H1 (cell line): Measurements from ENCODE around the gene CADM2. TPM values are rescaled to one million over a fixed set of nuclear protein-coding genes. Genes with fewer than 3 reads are reported as not detected.

Experiments
- CTCF ChIA-PET: fragments of 300-600 bp; sonication (Branson Sonifier 250); formaldehyde crosslinking; loops from one replicate; lab custom pipeline; 2021; ENCODE audit not compliant: partially characterized antibody; lab: Charles Lee
- POLR2A ChIA-PET: fragments of 300-600 bp; sonication (Branson Sonifier 250); formaldehyde crosslinking; loops from one replicate; lab custom pipeline; 2021; ENCODE audit warnings: inconsistent platforms; ENCODE audit not compliant: partially characterized antibody; lab: Charles Lee
- DNase-seq, 2 experiments: peaks; one replicate each; pipeline versions ENCODE4 v3.0.0 to v3.0.0-alpha.2; 2010 to 2022; ENCODE audit warnings: low spot score in 2 of 2, low read depth in 1 of 2, mixed read lengths in 1 of 2
- FAIRE-seq: peaks from 2 replicates; lab custom pipeline; 2011; peaks lifted over from hg19 to GRCh38; lab: Jason Lieb, UNC
- H2AFZ ChIP-seq: 2 replicates; pipeline ENCODE4 v1.8.1; 2012; ENCODE audit warnings: low read length, inconsistent platforms
- H2AK5ac ChIP-seq: 2 replicates; pipeline ENCODE4 v1.6.1; 2013; ENCODE audit warnings: low read depth, low read length
- H2BK120ac ChIP-seq: replicated peaks from 2 replicates; pipeline ENCODE3; 2013; ENCODE audit warnings: low read depth, low read length, inconsistent platforms
- H2BK12ac ChIP-seq: 2 replicates; pipeline ENCODE4 v1.6.1; 2013; ENCODE audit warnings: low read depth, low read length
- H2BK15ac ChIP-seq: 2 replicates; pipeline ENCODE4 v1.6.1; 2013; ENCODE audit warnings: low read length
- H2BK20ac ChIP-seq: 2 replicates; pipeline ENCODE4 v1.6.1; 2013; ENCODE audit warnings: low read length
- H2BK5ac ChIP-seq: 2 replicates; pipeline ENCODE4 v1.6.1; 2013; ENCODE audit warnings: low read depth, low read length
- H3K14ac ChIP-seq: 2 replicates; pipeline ENCODE4 v1.6.1; 2013; ENCODE audit warnings: inconsistent platforms; ENCODE audit not compliant: insufficient read length
- H3K18ac ChIP-seq: 2 replicates; pipeline ENCODE4 v1.6.1; 2013; ENCODE audit warnings: low read length; ENCODE audit errors: extremely low read depth
- H3K23ac ChIP-seq: 2 replicates; pipeline ENCODE4 v1.6.1; 2013; ENCODE audit warnings: inconsistent platforms; ENCODE audit not compliant: insufficient read length
- H3K23me2 ChIP-seq: 2 replicates; pipeline ENCODE4 v1.6.1; 2013; ENCODE audit warnings: low read depth, low read length
- H3K27ac ChIP-seq: 2 replicates; pipeline ENCODE4 v1.6.1; 2011; ENCODE audit warnings: low read depth, low read length, inconsistent platforms
- H3K27me3 ChIP-seq, 4 experiments: replicated peaks in 1 of 4; 1 replicate in 1 of 4; 2 replicates in 3 of 4; pipeline versions ENCODE4 v1.6.1 to v1.8.1; 2011 to 2013; ENCODE audit warnings: low read length in 3 of 4, mild to moderate bottlenecking in 3 of 4, inconsistent platforms in 2 of 4, mixed read lengths in 2 of 4, moderate library complexity in 1 of 4; ENCODE audit not compliant: control insufficient read depth in 3 of 4, insufficient read depth in 3 of 4; ENCODE audit errors: extremely low read depth in 1 of 4
- H3K36me3 ChIP-seq, 4 experiments: 2 replicates each; pipeline versions ENCODE4 v1.6.1 to v1.8.1; 2011 to 2013; ENCODE audit warnings: mild to moderate bottlenecking in 4 of 4, low read length in 3 of 4, moderate library complexity in 2 of 4, control low read depth in 1 of 4, inconsistent platforms in 1 of 4; ENCODE audit not compliant: insufficient read depth in 4 of 4, control insufficient read depth in 2 of 4
- H3K4ac ChIP-seq: replicated peaks from 2 replicates; pipeline ENCODE3; 2013; ENCODE audit warnings: low read length, low read depth, mixed read lengths, inconsistent platforms; ENCODE audit not compliant: insufficient read length
- H3K4me1 ChIP-seq, 4 experiments: replicated peaks in 1 of 4; 1 replicate in 1 of 4; 2 replicates in 3 of 4; pipeline versions ENCODE4 v1.6.1 to v1.8.1; 2011 to 2013; ENCODE audit warnings: low read length in 3 of 4, inconsistent platforms in 2 of 4, mixed read lengths in 1 of 4; ENCODE audit not compliant: insufficient read depth in 4 of 4, control insufficient read depth in 3 of 4
- H3K4me2 ChIP-seq, 2 experiments: 2 replicates each; pipeline versions ENCODE4 v1.6.1 to v1.8.1; 2011 to 2013; ENCODE audit warnings: low read depth in 2 of 2, low read length in 2 of 2, control low read depth in 1 of 2, inconsistent platforms in 1 of 2, mild to moderate bottlenecking in 1 of 2; ENCODE audit not compliant: insufficient read depth in 1 of 2
- H3K4me3 ChIP-seq, 4 experiments: fragments of 200-600, 300-600 bp in 1 of 4; sonication (generic), shearing (Covaris generic), sonication (Bioruptor Twin) in 1 of 4; 2 replicates each; pipeline versions ENCODE4 v1.5.1 to v1.8.1; 2011 to 2016; ENCODE audit warnings: low read length in 4 of 4, low read depth in 3 of 4, control low read depth in 2 of 4, inconsistent platforms in 2 of 4, mild to moderate bottlenecking in 2 of 4, mixed read lengths in 1 of 4, moderate library complexity in 1 of 4; ENCODE audit not compliant: insufficient read depth in 2 of 4; ENCODE audit errors: extremely low read depth in 1 of 4
- H3K56ac ChIP-seq: replicated peaks from 2 replicates; pipeline ENCODE3; 2013; ENCODE audit warnings: low read depth, mild to moderate bottlenecking, mixed read lengths, low read length, inconsistent platforms; ENCODE audit not compliant: insufficient read length
- H3K79me1 ChIP-seq: 2 replicates; pipeline ENCODE4 v1.6.1; 2013; ENCODE audit warnings: low read depth, low read length, control low read depth
- H3K79me2 ChIP-seq, 2 experiments: 2 replicates each; pipeline versions ENCODE4 v1.6.1 to v1.8.1; 2012 to 2013; ENCODE audit warnings: low read length in 2 of 2, mild to moderate bottlenecking in 2 of 2, inconsistent platforms in 1 of 2; ENCODE audit not compliant: insufficient read depth in 2 of 2, control insufficient read depth in 1 of 2
- H3K9ac ChIP-seq, 4 experiments: replicated peaks in 1 of 4; 1 replicate in 1 of 4; 2 replicates in 3 of 4; pipeline versions ENCODE4 v1.6.1 to v1.8.1; 2011 to 2013; ENCODE audit warnings: low read depth in 3 of 4, low read length in 3 of 4, control low read depth in 2 of 4, mild to moderate bottlenecking in 2 of 4, moderate library complexity in 2 of 4, inconsistent platforms in 1 of 4; ENCODE audit errors: extremely low read depth in 1 of 4
- H3K9me3 ChIP-seq, 2 experiments: 2 replicates each; pipeline versions ENCODE4 v1.6.1 to v1.8.1; 2012 to 2013; ENCODE audit warnings: mild to moderate bottlenecking in 2 of 2, moderate library complexity in 2 of 2, control low read depth in 1 of 2, inconsistent platforms in 1 of 2, low read depth in 1 of 2, low read length in 1 of 2, mixed read lengths in 1 of 2; ENCODE audit not compliant: insufficient read depth in 2 of 2
- H4K20me1 ChIP-seq, 2 experiments: replicated peaks in 1 of 2; 2 replicates each; pipeline versions ENCODE3 to v1.8.1; 2011 to 2013; ENCODE audit warnings: inconsistent platforms in 2 of 2, low read length in 2 of 2, mild to moderate bottlenecking in 1 of 2; ENCODE audit not compliant: insufficient read depth in 2 of 2, control insufficient read depth in 1 of 2
- H4K5ac ChIP-seq: 2 replicates; pipeline ENCODE4 v1.6.1; 2013; ENCODE audit warnings: low read length, low read depth, mixed read lengths, inconsistent platforms; ENCODE audit not compliant: insufficient read length
- H4K8ac ChIP-seq: 2 replicates; pipeline ENCODE4 v1.8.0; 2013; ENCODE audit warnings: mild to moderate bottlenecking, moderate library complexity, low read length, inconsistent platforms; ENCODE audit not compliant: insufficient read depth; ENCODE audit errors: extremely low read depth
- H4K91ac ChIP-seq: replicated peaks from 2 replicates; pipeline ENCODE3; 2013; ENCODE audit warnings: low read length, mixed read lengths, inconsistent platforms; ENCODE audit not compliant: insufficient read length
- BACH1 ChIP-seq: IDR thresholded peaks from 2 replicates; pipeline ENCODE4 v1.6.1; 2012; ENCODE audit warnings: low read length, improper control_type of control experiment
- BCL11A ChIP-seq, 2 experiments: IDR thresholded peaks; one replicate each; pipeline ENCODE4 v1.6.1; 2011; ENCODE audit warnings: low read depth in 2 of 2, low read length in 2 of 2, mild to moderate bottlenecking in 2 of 2
- CREB1 ChIP-seq: IDR thresholded peaks from 2 replicates; pipeline ENCODE4 v1.6.1; 2012; ENCODE audit warnings: inconsistent platforms
- CTBP2 ChIP-seq: IDR thresholded peaks from 2 replicates; pipeline ENCODE4 v1.7.0; 2011; ENCODE audit warnings: borderline replicate concordance, mild to moderate bottlenecking, moderate library complexity, mixed read lengths, low read length; ENCODE audit not compliant: insufficient read depth, insufficient read length
- EZH2 ChIP-seq: fragments of 200-600 bp; sonication (generic); IDR thresholded peaks from 2 replicates; pipeline ENCODE4 v1.7.1; 2012; ENCODE audit warnings: low read depth, mild to moderate bottlenecking, moderate library complexity, low read length, inconsistent platforms; ENCODE audit not compliant: severe bottlenecking
- HDAC6 ChIP-seq: IDR thresholded peaks from one replicate; pipeline ENCODE4 v1.7.1; 2012; ENCODE audit warnings: low read depth, mild to moderate bottlenecking, inconsistent platforms, low read length, moderate library complexity
- RFX5 ChIP-seq: IDR thresholded peaks from 2 replicates; pipeline ENCODE4 v1.6.1; 2011; ENCODE audit warnings: low read depth, low read length, improper control_type of control experiment, borderline replicate concordance
- SIRT6 ChIP-seq: IDR thresholded peaks from one replicate; pipeline ENCODE4 v1.7.1; 2012; ENCODE audit warnings: low read length, inconsistent platforms
- SRF ChIP-seq: IDR thresholded peaks from 2 replicates; pipeline ENCODE4 v1.6.1; 2011; ENCODE audit warnings: mild to moderate bottlenecking, low read depth, low read length, moderate library complexity
- TEAD4 ChIP-seq: IDR thresholded peaks from 2 replicates; pipeline ENCODE4 v1.6.1; 2012; ENCODE audit warnings: low read depth, low read length, inconsistent platforms, mixed read lengths
- WGBS, 2 experiments: shearing (Covaris generic) in 1 of 2; methylation state at CpG; one replicate each; pipeline versions ENCODE4 v1.1.6 to v1.1.7; 2013 to 2015; ENCODE audit warnings: low lambda C conversion rate in 2 of 2, mixed read lengths in 2 of 2, inconsistent platforms in 1 of 2, low coverage in 1 of 2, missing lambda C conversion rate in 1 of 2; ENCODE audit not compliant: insufficient replicate concordance in 2 of 2, insufficient coverage in 1 of 2, insufficient read length in 1 of 2; ENCODE audit errors: extremely low coverage in 1 of 2, missing lambda C conversion rate in 1 of 2; 5-methylcytosine and 5-hydroxymethylcytosine counted together
- polyA plus RNA-seq, 7 experiments: library from polyadenylated mRNA; depleted of rRNA in 3 of 7; stranded (reverse) in 5 of 7; unstranded in 2 of 7; fragments of >200 nt in 5 of 7; fragments of 200-250 nt in 2 of 7; gene quantifications; 1 replicate in 5 of 7; 2 replicates in 1 of 7; 4 replicates in 1 of 7; pipeline versions ENCODE4 v1.2.1 to v1.2.3, GENCODE V29; 2011 to 2013; ENCODE audit warnings: missing spikeins in 2 of 7, mixed read lengths in 2 of 7
- total RNA-seq: library from RNA; stranded (reverse); fragmentation: NEBNext Ultra II Directional; extraction: Animal tissue kit (Norgen Biotek cat#: 25700); gene quantifications from 2 replicates; pipeline ENCODE4 v1.2.1, GENCODE V29; 2021

The CADM2 gene
- total and polyA plus RNA-seq, 2 of the 8 experiments (the other 6 are each of a cell fraction or from before 2014, with no cell fraction given) = 14.9 to 20.9 TPM

DNA sequence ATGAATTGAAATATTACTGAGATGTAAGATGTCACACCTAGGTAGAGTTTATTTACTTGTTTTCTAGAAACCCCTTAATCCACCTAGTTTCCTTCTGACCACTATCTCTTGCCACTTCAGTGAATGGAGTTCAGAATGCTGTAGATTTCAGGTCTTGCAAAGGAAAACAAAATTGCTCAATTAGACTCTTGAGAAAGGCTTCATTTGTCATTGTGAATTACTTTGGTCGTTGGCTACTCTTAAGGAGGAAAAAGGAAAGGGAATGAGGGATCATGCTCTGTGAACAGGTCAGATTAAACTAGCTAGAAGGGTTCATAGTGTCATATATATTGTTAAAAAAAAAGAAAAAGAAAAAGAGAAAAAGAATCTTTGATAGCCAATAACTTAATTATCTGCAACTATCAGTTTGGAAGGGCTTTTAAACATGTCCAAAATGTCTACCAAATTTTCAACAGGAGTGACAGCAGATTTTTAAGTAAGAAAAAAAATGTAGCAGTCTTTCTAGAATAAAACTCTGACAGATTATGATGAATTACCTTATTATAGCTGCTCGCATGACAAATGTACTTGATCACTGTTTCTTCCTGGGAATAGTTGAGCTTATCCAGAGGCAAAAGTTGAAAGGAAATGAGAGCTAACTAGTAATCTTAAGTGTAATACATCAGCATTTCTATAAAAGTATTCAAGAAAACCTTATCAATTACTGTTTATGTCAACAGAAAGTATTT, 543.5 kb downstream of the CADM2 start:
- POLR2A ChIA-PET = no interaction called here
- DNase-seq (no peak), FAIRE-seq (no peak)
- H3K4me2 ChIP-seq = no peak overlapping the region
- H2BK5ac ChIP-seq = no peak overlapping the region
- H4K91ac ChIP-seq = no peak overlapping the region
- no peak overlapping the region for H3K56ac ChIP-seq
- H2AFZ ChIP-seq = no peak overlapping the region
- H3K23me2 ChIP-seq = no peaks in the 10 kb centered on the region
- no peak overlapping the region for H2BK15ac ChIP-seq
- no peak overlapping the region for H3K4me3 ChIP-seq
- no peak overlapping the region for H3K14ac ChIP-seq
- H4K20me1 ChIP-seq = no peaks in the 10 kb centered on the region
- H2AK5ac ChIP-seq = no peak overlapping the region
- no peak overlapping the region for H3K23ac ChIP-seq
- H2BK12ac ChIP-seq = no peak overlapping the region
- H2BK120ac ChIP-seq = no peak overlapping the region
- no peak overlapping the region for H3K4ac ChIP-seq
- no peaks in the 10 kb centered on the region for H3K36me3 ChIP-seq
- H3K79me1 ChIP-seq = no peaks in the 10 kb centered on the region
- no peak overlapping the region for H3K9ac ChIP-seq
- H2BK20ac ChIP-seq = no peak overlapping the region
- 95% methylated on average over 2 of the region's 2 CpGs; no CpG with 5 or more reads in 1 of the 2 experiments for WGBS, 2 experiments
- H4K8ac ChIP-seq = no peak overlapping the region
- H4K5ac ChIP-seq = no peak overlapping the region
- no peaks in the 10 kb centered on the region for H3K9me3 ChIP-seq
- H3K18ac ChIP-seq = no peak overlapping the region
- no peaks in the 10 kb centered on the region for H3K27me3 ChIP-seq
- no peak overlapping the region for H3K27ac ChIP-seq
- no peaks in the 10 kb centered on the region for H3K4me1 ChIP-seq
- no peaks in the 10 kb centered on the region for H3K79me2 ChIP-seq
- CTCF ChIA-PET = no interaction called here
- no peak for TF ChIP-seq CTBP2
- no peak for TF ChIP-seq SRF
- TF ChIP-seq TEAD4 = no peak
- TF ChIP-seq HDAC6 = no peak
- TF ChIP-seq RFX5 = no peak
- no peak for TF ChIP-seq BCL11A (IDR thresholded peaks at IDR 0.05; ENCODE audit: low read depth in 2 of 2, low read length in 2 of 2)
- TF ChIP-seq SIRT6 = no peak
- no peak for TF ChIP-seq EZH2
- TF ChIP-seq BACH1 = no peak
- no peak for TF ChIP-seq CREB1
